SK-N-MC (cell line): Measurements from ENCODE around the gene MAPK13.

ENCODE experiments used
- DNase-seq: peaks from one replicate; pipeline ENCODE4 v3.0.0-alpha.2; 2011; ENCODE audit warnings: low read depth, low spot score
- H3K27ac ChIP-seq: fragments of 200-600 bp; sonication (generic); 2 replicates; pipeline ENCODE4 v1.5.1; 2016; ENCODE audit warnings: mixed run types
- H3K36me3 ChIP-seq: fragments of 200-600 bp; sonication (generic); 2 replicates; pipeline ENCODE4 v1.6.1; 2017; ENCODE audit warnings: antibody characterized with exemption, low read length, mixed read lengths; ENCODE audit not compliant: insufficient read depth
- H3K4me3 ChIP-seq: fragments of 200-600 bp; sonication (generic); 2 replicates; pipeline ENCODE4 v1.5.1; 2016
- H3K9ac ChIP-seq: fragments of 200-600 bp; sonication (generic); 2 replicates; pipeline ENCODE4 v1.8.0; 2017; ENCODE audit warnings: mixed run types, mixed read lengths; ENCODE audit not compliant: insufficient read length
- H3K9me3 ChIP-seq: fragments of 200-600 bp; sonication (generic); 2 replicates; pipeline ENCODE4 v1.6.1; 2017; ENCODE audit warnings: low read depth, mild to moderate bottlenecking, antibody characterized with exemption, low read length, moderate library complexity, mixed read lengths
- EZH2 ChIP-seq: fragments of 200-600 bp; sonication (generic); IDR thresholded peaks from one replicate; pipeline ENCODE4 v1.6.1; 2017; ENCODE audit warnings: antibody characterized with exemption
- FOXP2 ChIP-seq: optimal IDR thresholded peaks from 2 replicates; pipeline ENCODE3; 2011; ENCODE audit warnings: mild to moderate bottlenecking, moderate library complexity; ENCODE audit not compliant: insufficient read depth; ENCODE audit errors: extremely low read length, control extremely low read depth
- POLR2AphosphoS5 ChIP-seq: IDR thresholded peaks from 2 replicates; pipeline ENCODE4 v1.6.1; 2012; ENCODE audit warnings: mild to moderate bottlenecking, low read depth, low read length, borderline replicate concordance

The MAPK13 gene

GRCh38 chr6:36136034-36136433 is 5.7 kb downstream of the MAPK13 start:
- H3K9ac ChIP-seq, result no peak overlapping the region
- TF ChIP-seq FOXP2 (no peak), EZH2 (no peak), POLR2AphosphoS5 (no peak)

DNA sequence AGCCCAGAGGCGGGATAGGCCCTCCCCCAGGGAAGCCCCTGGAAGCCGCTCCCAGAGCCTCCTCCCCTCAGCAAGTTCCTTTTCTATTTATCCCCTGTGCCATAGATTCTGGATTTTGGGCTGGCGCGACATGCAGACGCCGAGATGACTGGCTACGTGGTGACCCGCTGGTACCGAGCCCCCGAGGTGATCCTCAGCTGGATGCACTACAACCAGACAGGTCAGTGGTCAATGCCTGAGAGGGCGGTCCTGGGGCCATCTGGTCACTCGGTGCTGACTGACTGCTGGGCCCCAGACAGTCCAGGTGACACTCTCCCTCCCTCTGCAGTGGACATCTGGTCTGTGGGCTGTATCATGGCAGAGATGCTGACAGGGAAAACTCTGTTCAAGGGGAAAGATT is 6.2 kb downstream of the MAPK13 start:
- Histone ChIP-seq H3K36me3 (no peaks in the 10 kb centered on the region), H3K4me3 (no peak overlapping the region), H3K9ac (no peak overlapping the region), H3K9me3 (no peaks in the 10 kb centered on the region), H3K27ac (no peak overlapping the region)
- DNase-seq, result no peak
- TF ChIP-seq FOXP2 (no peak), EZH2 (no peak)

More at GRCh38 chr6:36136034-36136433, 5.7 kb downstream of the MAPK13 start:
- no peak for DNase-seq
- Histone ChIP-seq H3K9me3 (no peaks in the 10 kb centered on the region), H3K36me3 (no peaks in the 10 kb centered on the region), H3K27ac (no peak overlapping the region), H3K4me3 (no peak overlapping the region)

DNA sequence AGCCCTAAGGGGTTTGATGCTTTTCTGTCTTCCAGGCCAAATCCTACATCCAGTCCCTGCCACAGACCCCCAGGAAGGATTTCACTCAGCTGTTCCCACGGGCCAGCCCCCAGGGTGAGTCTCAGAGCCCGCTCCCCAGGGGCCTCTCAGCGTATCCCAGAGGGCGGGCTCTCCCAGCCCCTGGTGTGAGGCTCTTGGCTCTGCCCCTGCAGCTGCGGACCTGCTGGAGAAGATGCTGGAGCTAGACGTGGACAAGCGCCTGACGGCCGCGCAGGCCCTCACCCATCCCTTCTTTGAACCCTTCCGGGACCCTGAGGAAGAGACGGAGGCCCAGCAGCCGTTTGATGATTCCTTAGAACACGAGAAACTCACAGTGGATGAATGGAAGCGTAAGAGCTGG is 8.4 kb downstream of the MAPK13 start:
- no peak overlapping the region for H3K27ac ChIP-seq
- DNase-seq, result no peak
- no peak overlapping the region for H3K4me3 ChIP-seq
- no peak for TF ChIP-seq POLR2AphosphoS5
- no peak for TF ChIP-seq EZH2
- TF ChIP-seq FOXP2, result no peak
- H3K9me3 ChIP-seq, result no peaks in the 10 kb centered on the region
- no peaks in the 10 kb centered on the region for H3K36me3 ChIP-seq
- no peak overlapping the region for H3K9ac ChIP-seq

DNA sequence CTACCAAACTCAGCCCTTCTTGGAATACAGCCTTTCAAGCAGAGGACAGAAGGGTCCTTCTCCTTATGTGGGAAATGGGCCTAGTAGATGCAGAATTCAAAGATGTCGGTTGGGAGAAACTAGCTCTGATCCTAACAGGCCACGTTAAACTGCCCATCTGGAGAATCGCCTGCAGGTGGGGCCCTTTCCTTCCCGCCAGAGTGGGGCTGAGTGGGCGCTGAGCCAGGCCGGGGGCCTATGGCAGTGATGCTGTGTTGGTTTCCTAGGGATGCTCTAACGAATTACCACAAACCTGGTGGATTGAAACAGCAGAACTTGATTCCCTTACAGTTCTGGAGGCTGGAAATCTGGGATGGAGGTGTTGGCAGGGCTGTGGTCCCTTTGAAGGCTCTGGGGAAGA is 9.1 kb downstream of the MAPK13 start:
- DNase-seq, result no peak
- no peak for TF ChIP-seq POLR2AphosphoS5
- no peak for TF ChIP-seq FOXP2
- TF ChIP-seq EZH2, result no peak
- H3K9ac ChIP-seq, result no peak overlapping the region

GRCh38 chr6:36139991-36140710 is 9.8 kb downstream of the MAPK13 start:
- TF ChIP-seq POLR2AphosphoS5 (no peak), EZH2 (no peak), FOXP2 (no peak)
- Histone ChIP-seq H3K9ac (no peak overlapping the region), H3K9me3 (no peaks in the 10 kb centered on the region), H3K4me3 (no peak overlapping the region), H3K36me3 (no peaks in the 10 kb centered on the region), H3K27ac (no peak overlapping the region)
- no peak for DNase-seq

More for the DNA sequence above, 9.1 kb downstream of the MAPK13 start:
- Histone ChIP-seq H3K4me3 (no peak overlapping the region), H3K9me3 (no peaks in the 10 kb centered on the region), H3K27ac (no peak overlapping the region), H3K36me3 (no peaks in the 10 kb centered on the region)

GRCh38 chr6:36141091-36141490 is 10.8 kb downstream of the MAPK13 start:
- H3K27ac ChIP-seq, result no peak overlapping the region
- no peaks in the 10 kb centered on the region for H3K36me3 ChIP-seq
- H3K4me3 ChIP-seq, result no peak overlapping the region
- no peak for DNase-seq
- no peaks in the 10 kb centered on the region for H3K9me3 ChIP-seq
- H3K9ac ChIP-seq, result no peak overlapping the region
- TF ChIP-seq POLR2AphosphoS5, result no peak
- TF ChIP-seq EZH2, result no peak
- no peak for TF ChIP-seq FOXP2

DNA sequence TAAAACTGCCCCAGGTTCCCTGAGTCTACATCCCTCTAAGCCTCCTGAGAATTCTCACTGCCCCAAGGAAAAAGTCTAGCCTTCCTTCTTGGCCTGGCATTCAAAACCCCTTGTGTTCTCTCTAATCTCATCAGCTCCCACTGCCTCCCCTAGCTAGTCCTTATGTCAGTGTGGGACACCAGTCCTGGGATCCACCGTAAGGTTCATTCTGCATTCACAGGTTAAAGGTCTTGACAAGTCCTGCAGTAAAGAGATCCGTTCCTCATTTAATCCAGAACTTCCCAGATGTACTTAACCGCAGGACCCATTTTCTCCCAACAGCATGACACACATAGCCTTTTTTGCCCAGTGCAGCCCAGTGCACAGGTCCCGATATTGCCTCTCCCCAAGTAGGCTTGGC is 11.6 kb downstream of the MAPK13 start:
- Histone ChIP-seq H3K9ac (no peak overlapping the region), H3K9me3 (no peaks in the 10 kb centered on the region), H3K36me3 (no peaks in the 10 kb centered on the region), H3K27ac (no peak overlapping the region), H3K4me3 (no peak overlapping the region)
- DNase-seq, result no peak
- no peak for TF ChIP-seq FOXP2
- no peak for TF ChIP-seq EZH2
- no peak for TF ChIP-seq POLR2AphosphoS5

DNA sequence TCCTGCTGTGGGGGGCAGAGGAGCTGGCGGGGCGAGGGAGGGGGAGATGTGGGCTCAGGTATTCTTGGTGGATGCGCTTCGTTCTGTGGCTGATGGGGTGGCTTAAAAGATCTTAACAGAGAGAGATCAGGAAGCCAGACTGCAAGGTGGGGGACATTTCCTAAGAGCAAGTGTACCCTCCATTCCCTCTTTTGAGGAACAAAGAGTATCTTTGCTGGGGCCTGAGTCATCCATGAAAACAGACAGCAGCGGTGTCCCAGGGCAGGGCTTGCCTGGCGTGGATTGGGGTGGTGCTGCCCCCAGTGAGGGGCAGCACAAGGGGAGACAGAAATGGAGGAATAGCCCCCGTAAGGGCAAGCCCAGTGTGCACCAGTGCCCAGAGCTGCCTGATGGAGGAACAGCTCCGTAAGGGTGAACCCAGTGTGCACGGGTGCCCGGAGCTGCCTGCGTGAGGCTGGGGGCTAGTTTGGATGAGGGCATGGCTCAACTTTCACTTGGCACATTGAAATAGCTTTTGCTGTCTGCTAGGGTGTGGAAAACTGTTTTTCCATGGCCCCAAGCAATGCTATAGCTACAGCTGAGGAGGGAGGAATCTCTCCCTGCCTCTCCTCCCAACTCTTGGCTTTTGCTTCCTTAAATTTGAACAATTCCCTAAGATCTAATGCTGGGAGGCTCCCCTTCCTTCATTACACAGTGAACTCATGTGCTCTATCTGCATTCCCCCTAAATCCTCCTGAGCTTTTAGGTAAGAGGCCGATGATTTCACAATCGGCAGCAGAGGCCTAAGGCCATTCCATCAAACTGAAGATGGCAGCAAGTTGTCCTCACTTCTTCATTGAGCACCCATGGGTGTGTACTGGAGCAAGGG is 12.9 kb downstream of the MAPK13 start:
- H3K27ac ChIP-seq, result no peak overlapping the region
- H3K9ac ChIP-seq, result no peak overlapping the region

More for the DNA sequence above, 12.9 kb downstream of the MAPK13 start:
- no peak overlapping the region for H3K4me3 ChIP-seq
- no peaks in the 10 kb centered on the region for H3K36me3 ChIP-seq
- TF ChIP-seq FOXP2 (no peak), EZH2 (no peak), POLR2AphosphoS5 (no peak)
- DNase-seq, result no peak
- H3K9me3 ChIP-seq, result no peaks in the 10 kb centered on the region
